HEK293 (cell line): ENCODE results near the gene ENHO.
"Not testable (repeated sequence)": the region's sequence is repeated elsewhere in the genome, so short reads cannot be mapped to it uniquely, and the experiment has no call there.

Source experiments
- CTCF ChIA-PET: fragments of 350-600 bp; formaldehyde crosslinking; extraction: SDS; loops from one replicate; lab custom pipeline; 2021; ENCODE audit warnings: antibody characterized with exemption; lab: Yijun Ruan, JAX
- POLR2A ChIA-PET: fragments of 300-600 bp; formaldehyde crosslinking; extraction: SDS; loops from one replicate; lab custom pipeline; 2020; ENCODE audit warnings: antibody characterized with exemption, inconsistent platforms; lab: Yijun Ruan, JAX
- H3K27ac ChIP-seq: fragments of 200-500 bp; sonication (Bioruptor generic); 2 replicates; pipeline ENCODE4 v1.5.1; 2014; ENCODE audit warnings: low read depth, low read length, control low read depth, inconsistent platforms; ENCODE audit errors: extremely low read depth
- H3K36me3 ChIP-seq, 2 experiments: fragments of 200-500 bp in 1 of 2; sonication (Bioruptor generic) in 1 of 2; 1 replicate in 1 of 2; 2 replicates in 1 of 2; pipeline ENCODE4 v1.5.1; 2014 to 2017; ENCODE audit warnings: inconsistent platforms in 2 of 2, low read length in 2 of 2; ENCODE audit not compliant: control insufficient read depth in 2 of 2, insufficient read depth in 1 of 2
- H3K4me1 ChIP-seq: fragments of 200-500 bp; sonication (Bioruptor generic); 2 replicates; pipeline ENCODE4 v1.5.1; 2014; ENCODE audit warnings: mild to moderate bottlenecking, low read length, inconsistent platforms; ENCODE audit not compliant: control insufficient read depth, insufficient read depth
- H3K4me3 ChIP-seq: 2 replicates; pipeline ENCODE4 v1.5.1; 2011; ENCODE audit warnings: low read depth, mild to moderate bottlenecking, control low read depth, low read length, moderate library complexity
- H3K9me3 ChIP-seq: fragments of 200-500 bp; sonication (Bioruptor generic); 2 replicates; pipeline ENCODE4 v1.5.1; 2014; ENCODE audit warnings: low read depth, low read length, inconsistent platforms; ENCODE audit not compliant: control insufficient read depth, insufficient read depth
- KLF10 ChIP-seq: fragments of 450-650 bp; IDR thresholded peaks from 2 replicates; pipeline ENCODE4 v1.5.1; 2018; ENCODE audit warnings: missing biosample characterization, mild to moderate bottlenecking, missing genetic modification characterization
- SCRT2 ChIP-seq: fragments of 450-650 bp; formaldehyde crosslinking; IDR thresholded peaks from 2 replicates; pipeline ENCODE4 v1.5.1; 2016; ENCODE audit warnings: missing biosample characterization, missing genetic modification characterization
- WT1 ChIP-seq: fragments of 450-650 bp; formaldehyde crosslinking; IDR thresholded peaks from 2 replicates; pipeline ENCODE4 v1.5.1; 2016; ENCODE audit warnings: missing biosample characterization, missing genetic modification characterization
- ZBTB10 ChIP-seq: fragments of 450-650 bp; formaldehyde crosslinking; IDR thresholded peaks from 2 replicates; pipeline ENCODE4 v1.5.1; 2016; ENCODE audit warnings: missing biosample characterization, missing genetic modification characterization
- ZBTB48 ChIP-seq: fragments of 450-650 bp; formaldehyde crosslinking; IDR thresholded peaks from 2 replicates; pipeline ENCODE4 v1.5.1; 2016; ENCODE audit warnings: missing biosample characterization, missing genetic modification characterization
- ZNF280C ChIP-seq: fragments of 450-650 bp; formaldehyde crosslinking; IDR thresholded peaks from 2 replicates; pipeline ENCODE4 v1.5.1; 2016; ENCODE audit warnings: missing biosample characterization, missing genetic modification characterization
- ZNF391 ChIP-seq: fragments of 450-650 bp; formaldehyde crosslinking; IDR thresholded peaks from 2 replicates; pipeline ENCODE4 v1.5.1; 2016; ENCODE audit warnings: low read depth, missing biosample characterization, missing genetic modification characterization, borderline replicate concordance
- ZNF704 ChIP-seq: fragments of 450-650 bp; formaldehyde crosslinking; IDR thresholded peaks from 2 replicates; pipeline ENCODE4 v1.5.1; 2016; ENCODE audit warnings: missing biosample characterization, missing genetic modification characterization
- ZNF707 ChIP-seq: fragments of 450-650 bp; formaldehyde crosslinking; IDR thresholded peaks from 2 replicates; pipeline ENCODE4 v1.5.1; 2016; ENCODE audit warnings: missing biosample characterization, missing genetic modification characterization
- ZNF76 ChIP-seq: fragments of 450-650 bp; formaldehyde crosslinking; IDR thresholded peaks from 2 replicates; pipeline ENCODE4; 2016; ENCODE audit warnings: low read depth, missing biosample characterization, missing genetic modification characterization, borderline replicate concordance

The ENHO gene

GRCh38 chr9:34540827-34541226, 18.0 kb upstream of the ENHO start (continued):
- no peak for TF ChIP-seq ZNF280C (tag by site-specific recombination)
- TF ChIP-seq ZBTB10 = no peak

- no peaks in the 10 kb centered on the region for H3K9me3 ChIP-seq
- TF ChIP-seq SCRT2 (peak; percentile 60), ZNF707 (tag by site-specific recombination) (no peak)
- TF ChIP-seq, all 188 proteins: peak for 1
- no peaks in the 10 kb centered on the region for H3K4me1 ChIP-seq
- H3K36me3 ChIP-seq = no peaks in the 10 kb centered on the region
- no peak overlapping the region for H3K27ac ChIP-seq
- no peak overlapping the region for H3K4me3 ChIP-seq
- POLR2A ChIA-PET = no interaction called here
- CTCF ChIA-PET = interaction anchor here (0.6 to 3.1 kb wide), 7 partner anchors 11 to 1310 kb away, joined by 3 to 14 read pairs (median 6); no protein-coding TSS in a partner anchor
Measured at GRCh38 chr9:34536685-34537084, 13.9 kb upstream of the ENHO start.

- CTCF ChIA-PET = interaction anchor here (0.6 kb wide), 1 partner anchor 23 kb away, joined by 5 read pairs; no protein-coding TSS in a partner anchor
- POLR2A ChIA-PET = not testable (repeated sequence)
Measured at GRCh38 chr9:34532041-34532440, 9.3 kb upstream of the ENHO start.

GRCh38 chr9:34526026-34526425, 3.2 kb upstream of the ENHO start:
- H3K27ac ChIP-seq = no peak overlapping the region
- no peaks in the 10 kb centered on the region for H3K36me3 ChIP-seq
- no peak overlapping the region for H3K4me3 ChIP-seq
- POLR2A ChIA-PET = no interaction called here
- TF ChIP-seq ZNF704 (tag by site-specific recombination) (no peak), ZBTB48 (tag by site-specific recombination) (no peak), KLF10 (tag by site-specific recombination) (no peak), ZNF76 (no peak), WT1 (tag by site-specific recombination) (no peak), ZNF391 (tag by site-specific recombination) (no peak)
- TF ChIP-seq, all 188 proteins: peak for 0
- Histone ChIP-seq H3K9me3 (no peaks in the 10 kb centered on the region), H3K4me1 (no peaks in the 10 kb centered on the region)
- CTCF ChIA-PET = interaction anchor here (1.0 kb wide), 1 partner anchor 77 kb away, joined by 3 read pairs; no protein-coding TSS in a partner anchor

More at GRCh38 chr9:34532041-34532440, 9.3 kb upstream of the ENHO start:
- H3K9me3 ChIP-seq, H3K4me3 ChIP-seq, H3K27ac ChIP-seq, H3K4me1 ChIP-seq, H3K36me3 ChIP-seq: not testable (repeated sequence)
